GM18499 (cell line): ENCODE measurements around the gene ALDH8A1.
"Not testable (repeated sequence)": the region's sequence is repeated elsewhere in the genome, so short reads cannot be mapped to it uniquely, and the experiment has no call there.

ENCODE experiments used
- ATAC-seq: cut with Tn5 transposase; IDR thresholded peaks from one replicate; pipeline ENCODE4 v1.9.1; 2021; ENCODE audit warnings: moderate number of reproducible peaks; ENCODE audit not compliant: insufficient read depth, unreplicated experiment

The ALDH8A1 gene

GRCh38 chr6:134920422-134920821 lies 29.5 kb downstream of the ALDH8A1 start:
- no peak for ATAC-seq

- ATAC-seq, result no peak
These were observed 31.4 kb downstream of the ALDH8A1 start for GRCh38 chr6:134918418-134918961.

GRCh38 chr6:134911547-134911946 lies 38.4 kb downstream of the ALDH8A1 start:
- ATAC-seq, result no peak

- ATAC-seq, result no peak
These were observed 39.3 kb downstream of the ALDH8A1 start for GRCh38 chr6:134910593-134910935.

- no peak for ATAC-seq
These were observed 40.0 kb downstream of the ALDH8A1 start for GRCh38 chr6:134909701-134910592.

GRCh38 chr6:134908906-134909516 lies 40.9 kb downstream of the ALDH8A1 start:
- no peak for ATAC-seq

- not testable (repeated sequence) for ATAC-seq
These were observed 45.2 kb downstream of the ALDH8A1 start for GRCh38 chr6:134904731-134905130.

GRCh38 chr6:134903448-134903847 lies 46.5 kb downstream of the ALDH8A1 start:
- ATAC-seq, result no peak

- ATAC-seq, result no peak
These were observed 47.0 kb downstream of the ALDH8A1 start for GRCh38 chr6:134902936-134903335.

GRCh38 chr6:134902074-134902861 lies 47.6 kb downstream of the ALDH8A1 start:
- no peak for ATAC-seq

GRCh38 chr6:134898575-134898974 lies 51.3 kb downstream of the ALDH8A1 start:
- ATAC-seq, result no peak

- ATAC-seq, result not testable (repeated sequence)
These were observed 51.7 kb downstream of the ALDH8A1 start for GRCh38 chr6:134898166-134898565.

GRCh38 chr6:134896910-134897309 lies 53.0 kb downstream of the ALDH8A1 start:
- no peak for ATAC-seq

- no peak for ATAC-seq
These were observed 55.1 kb downstream of the ALDH8A1 start for GRCh38 chr6:134894800-134895199.

- ATAC-seq, result no peak
These were observed 57.5 kb downstream of the ALDH8A1 start for GRCh38 chr6:134892362-134892761.

GRCh38 chr6:134891633-134892032 lies 58.3 kb downstream of the ALDH8A1 start:
- no peak for ATAC-seq

- ATAC-seq, result no peak
These were observed 61.6 kb downstream of the ALDH8A1 start for GRCh38 chr6:134888316-134888715.

- ATAC-seq, result no peak
These were observed 65.1 kb downstream of the ALDH8A1 start for GRCh38 chr6:134884752-134885151.

- ATAC-seq, result no peak
These were observed 66.6 kb downstream of the ALDH8A1 start for GRCh38 chr6:134883314-134883713.

GRCh38 chr6:134882426-134883038 lies 67.4 kb downstream of the ALDH8A1 start:
- ATAC-seq, result no peak
